ENCODE measurements around the gene FAT3.

FAT3 gene

GRCh38 chr11:92224407-92225124 is at the start of gene FAT3:
FAT3 (plus strand) TSS chr11:92224818; CDS start chr11:92352113, 127,295 bp downstream.
- Histone ChIP-seq H2AFZ (ENCODE audit: low read length, unreplicated experiment) (peak within 1 kb of the TSS; percentile 50), H3K79me2 (ENCODE audit: control insufficient read depth, insufficient read depth, low read length, unreplicated experiment) (no peaks in the 10 kb centered on the region), H3K27me3 (ENCODE audit: insufficient read depth, low read length) (peaks cover 83% of the 10 kb centered on the region), H3K27ac (ENCODE audit: low read depth, low read length) (no peak within 1 kb of the TSS), H3K36me3 (ENCODE audit: insufficient read depth, low read length) (no peaks in the 10 kb centered on the region), H3K4me3 (ENCODE audit: low read depth, low read length) (peak within 1 kb of the TSS; percentile 69), H3K4me1 (ENCODE audit: control insufficient read depth, insufficient read depth, low read length, unreplicated experiment) (peaks cover 2% of the 10 kb centered on the region)

GRCh38 chr11:92179017-92179670 is 45.5 kb upstream of the FAT3 start:
- no peaks in the 10 kb centered on the region for H3K36me3 ChIP-seq (ENCODE audit: insufficient read depth, low read length)
- no peak overlapping the region for H3K27ac ChIP-seq (ENCODE audit: low read depth, low read length)
- H3K4me3 ChIP-seq (ENCODE audit: low read depth, low read length), result no peak overlapping the region
- no peaks in the 10 kb centered on the region for H3K27me3 ChIP-seq (ENCODE audit: insufficient read depth, low read length)
- no peaks in the 10 kb centered on the region for H3K79me2 ChIP-seq (ENCODE audit: control insufficient read depth, insufficient read depth, low read length, unreplicated experiment)
- peaks cover 6% of the 10 kb centered on the region for H3K4me1 ChIP-seq (ENCODE audit: control insufficient read depth, insufficient read depth, low read length, unreplicated experiment)
- H2AFZ ChIP-seq (ENCODE audit: low read length, unreplicated experiment), result no peak overlapping the region

GRCh38 chr11:92180226-92180625 is 44.4 kb upstream of the FAT3 start:
- Histone ChIP-seq H3K27me3 (ENCODE audit: insufficient read depth, low read length) (no peaks in the 10 kb centered on the region), H3K4me3 (ENCODE audit: low read depth, low read length) (no peak overlapping the region), H3K79me2 (ENCODE audit: control insufficient read depth, insufficient read depth, low read length, unreplicated experiment) (no peaks in the 10 kb centered on the region), H3K27ac (ENCODE audit: low read depth, low read length) (peak overlapping the region; percentile 59), H2AFZ (ENCODE audit: low read length, unreplicated experiment) (no peak overlapping the region), H3K36me3 (ENCODE audit: insufficient read depth, low read length) (no peaks in the 10 kb centered on the region), H3K4me1 (ENCODE audit: control insufficient read depth, insufficient read depth, low read length, unreplicated experiment) (peaks cover 6% of the 10 kb centered on the region)

- Histone ChIP-seq H2AFZ (ENCODE audit: low read length, unreplicated experiment) (no peak overlapping the region), H3K79me2 (ENCODE audit: control insufficient read depth, insufficient read depth, low read length, unreplicated experiment) (no peaks in the 10 kb centered on the region), H3K27me3 (ENCODE audit: insufficient read depth, low read length) (no peaks in the 10 kb centered on the region), H3K4me3 (ENCODE audit: low read depth, low read length) (no peak overlapping the region), H3K4me1 (ENCODE audit: control insufficient read depth, insufficient read depth, low read length, unreplicated experiment) (peaks cover 6% of the 10 kb centered on the region), H3K36me3 (ENCODE audit: insufficient read depth, low read length) (no peaks in the 10 kb centered on the region), H3K27ac (ENCODE audit: low read depth, low read length) (peak overlapping the region; percentile 59)
These were observed 43.9 kb upstream of the FAT3 start for GRCh38 chr11:92180664-92181251.

DNA sequence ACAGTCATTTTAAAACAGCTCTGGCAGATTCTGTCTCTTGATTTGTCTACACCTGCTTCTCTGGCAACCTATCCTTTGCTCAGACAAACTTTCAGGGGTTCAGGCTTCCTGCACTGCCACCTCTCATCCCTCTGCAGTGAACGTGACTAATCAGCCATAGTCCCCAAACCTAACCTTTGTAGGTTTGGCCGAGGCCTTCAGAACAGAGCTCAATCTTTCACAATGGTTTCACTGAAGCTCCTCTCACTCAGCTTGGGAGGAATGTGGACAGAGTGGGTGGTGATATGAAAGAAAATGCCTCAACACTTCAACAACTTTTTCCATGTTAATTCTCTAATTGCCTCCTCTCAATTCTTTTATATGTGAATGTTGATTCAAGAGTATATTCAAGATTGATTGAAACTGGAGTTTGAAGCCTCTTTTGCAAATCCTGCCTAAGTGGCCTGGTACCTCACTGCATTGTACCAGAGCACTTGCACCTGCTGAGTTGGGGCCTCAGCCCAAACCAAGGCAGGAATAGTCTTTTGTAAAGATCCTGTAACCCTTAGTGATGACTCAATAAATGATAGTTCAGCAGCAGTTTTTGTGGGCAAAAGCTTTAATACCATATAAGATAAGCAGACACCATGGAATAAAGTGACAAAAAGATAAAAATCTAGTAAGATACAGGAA is 33.9 kb upstream of the FAT3 start:
- Histone ChIP-seq H3K79me2 (ENCODE audit: control insufficient read depth, insufficient read depth, low read length, unreplicated experiment) (no peaks in the 10 kb centered on the region), H2AFZ (ENCODE audit: low read length, unreplicated experiment) (no peak overlapping the region), H3K36me3 (ENCODE audit: insufficient read depth, low read length) (no peaks in the 10 kb centered on the region), H3K4me3 (ENCODE audit: low read depth, low read length) (no peak overlapping the region), H3K4me1 (ENCODE audit: control insufficient read depth, insufficient read depth, low read length, unreplicated experiment) (no peaks in the 10 kb centered on the region), H3K27ac (ENCODE audit: low read depth, low read length) (no peak overlapping the region), H3K27me3 (ENCODE audit: insufficient read depth, low read length) (no peaks in the 10 kb centered on the region)

DNA sequence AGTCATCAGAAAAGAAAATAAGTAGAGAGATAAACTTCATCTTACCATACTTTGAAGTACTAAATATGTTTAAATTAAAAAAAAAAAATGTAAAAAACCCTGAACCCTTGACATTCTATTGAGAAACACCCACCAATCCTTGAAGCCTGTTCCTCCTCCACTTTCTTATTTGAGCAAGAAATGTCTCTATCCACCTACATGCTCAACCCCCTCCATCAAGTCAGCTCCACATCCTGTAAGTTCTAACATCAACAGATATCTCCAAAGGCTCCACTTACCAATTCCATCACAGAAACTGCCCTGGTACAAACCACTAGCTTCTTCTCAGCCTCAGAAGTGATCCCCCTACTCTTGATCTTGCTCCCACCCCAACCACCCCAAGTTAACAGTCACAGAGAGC is 32.5 kb upstream of the FAT3 start:
- Histone ChIP-seq H3K36me3 (ENCODE audit: insufficient read depth, low read length) (no peaks in the 10 kb centered on the region), H3K79me2 (ENCODE audit: control insufficient read depth, insufficient read depth, low read length, unreplicated experiment) (no peaks in the 10 kb centered on the region), H3K27ac (ENCODE audit: low read depth, low read length) (no peak overlapping the region), H3K4me3 (ENCODE audit: low read depth, low read length) (no peak overlapping the region), H2AFZ (ENCODE audit: low read length, unreplicated experiment) (no peak overlapping the region), H3K27me3 (ENCODE audit: insufficient read depth, low read length) (no peaks in the 10 kb centered on the region), H3K4me1 (ENCODE audit: control insufficient read depth, insufficient read depth, low read length, unreplicated experiment) (no peaks in the 10 kb centered on the region)

GRCh38 chr11:92198268-92198667 is 26.4 kb upstream of the FAT3 start:
- no peaks in the 10 kb centered on the region for H3K36me3 ChIP-seq (ENCODE audit: insufficient read depth, low read length)
- no peak overlapping the region for H2AFZ ChIP-seq (ENCODE audit: low read length, unreplicated experiment)
- no peaks in the 10 kb centered on the region for H3K4me1 ChIP-seq (ENCODE audit: control insufficient read depth, insufficient read depth, low read length, unreplicated experiment)
- H3K27me3 ChIP-seq (ENCODE audit: insufficient read depth, low read length), result no peaks in the 10 kb centered on the region
- H3K27ac ChIP-seq (ENCODE audit: low read depth, low read length), result no peak overlapping the region
- no peak overlapping the region for H3K4me3 ChIP-seq (ENCODE audit: low read depth, low read length)
- no peaks in the 10 kb centered on the region for H3K79me2 ChIP-seq (ENCODE audit: control insufficient read depth, insufficient read depth, low read length, unreplicated experiment)

DNA sequence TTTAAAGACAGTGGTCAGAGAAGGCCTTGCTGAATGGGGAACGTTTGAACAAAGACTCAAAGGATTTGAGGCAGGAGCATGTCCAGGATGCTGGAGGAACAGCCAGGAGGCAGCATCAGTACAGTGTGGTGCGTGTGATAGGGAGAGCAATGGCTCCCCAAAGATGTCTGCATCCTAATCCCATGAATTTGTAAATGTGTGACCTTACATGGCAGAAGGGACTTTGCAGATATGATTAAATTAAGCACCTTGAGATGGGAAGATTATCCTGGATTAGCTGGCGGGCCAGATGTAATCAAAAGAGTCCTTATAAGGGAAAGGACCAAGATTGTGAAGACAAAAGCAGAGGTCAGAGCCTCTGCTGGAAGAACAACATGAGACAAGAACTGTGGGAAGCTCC is 24.6 kb upstream of the FAT3 start:
- no peak overlapping the region for H3K27ac ChIP-seq (ENCODE audit: low read depth, low read length)
- H3K4me3 ChIP-seq (ENCODE audit: low read depth, low read length), result no peak overlapping the region
- H3K79me2 ChIP-seq (ENCODE audit: control insufficient read depth, insufficient read depth, low read length, unreplicated experiment), result no peaks in the 10 kb centered on the region
- H2AFZ ChIP-seq (ENCODE audit: low read length, unreplicated experiment), result no peak overlapping the region
- H3K4me1 ChIP-seq (ENCODE audit: control insufficient read depth, insufficient read depth, low read length, unreplicated experiment), result no peaks in the 10 kb centered on the region
- H3K36me3 ChIP-seq (ENCODE audit: insufficient read depth, low read length), result no peaks in the 10 kb centered on the region
- no peaks in the 10 kb centered on the region for H3K27me3 ChIP-seq (ENCODE audit: insufficient read depth, low read length)

DNA sequence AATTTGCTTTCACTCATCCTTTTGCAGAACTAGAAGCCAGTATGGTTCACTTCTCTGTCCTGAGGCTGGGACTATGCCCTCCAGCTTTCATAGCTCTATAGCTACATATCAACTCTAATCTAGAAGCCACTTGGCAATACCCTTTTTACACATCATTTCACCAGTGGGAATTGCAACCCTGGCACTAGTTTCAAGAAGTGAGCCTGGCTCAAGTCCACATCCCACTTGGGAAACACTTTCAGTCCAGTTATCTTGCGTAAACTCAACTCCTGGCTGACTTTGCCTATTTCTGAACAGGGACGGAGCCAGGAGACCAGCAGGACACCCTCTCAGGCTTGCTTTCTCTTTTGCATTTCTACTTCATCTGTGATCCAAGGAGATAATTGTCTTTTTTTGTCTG is 19.9 kb upstream of the FAT3 start:
- Histone ChIP-seq H3K27ac (ENCODE audit: low read depth, low read length) (no peak overlapping the region), H3K79me2 (ENCODE audit: control insufficient read depth, insufficient read depth, low read length, unreplicated experiment) (no peaks in the 10 kb centered on the region), H3K27me3 (ENCODE audit: insufficient read depth, low read length) (no peaks in the 10 kb centered on the region), H3K4me1 (ENCODE audit: control insufficient read depth, insufficient read depth, low read length, unreplicated experiment) (no peaks in the 10 kb centered on the region), H3K36me3 (ENCODE audit: insufficient read depth, low read length) (no peaks in the 10 kb centered on the region), H2AFZ (ENCODE audit: low read length, unreplicated experiment) (no peak overlapping the region), H3K4me3 (ENCODE audit: low read depth, low read length) (no peak overlapping the region)

- no peak overlapping the region for H3K4me3 ChIP-seq (ENCODE audit: low read depth, low read length)
- H3K27ac ChIP-seq (ENCODE audit: low read depth, low read length), result no peak overlapping the region
- H3K79me2 ChIP-seq (ENCODE audit: control insufficient read depth, insufficient read depth, low read length, unreplicated experiment), result no peaks in the 10 kb centered on the region
These were observed 18.2 kb upstream of the FAT3 start for GRCh38 chr11:92206441-92206840.

More at GRCh38 chr11:92206441-92206840, 18.2 kb upstream of the FAT3 start:
- H3K27me3 ChIP-seq (ENCODE audit: insufficient read depth, low read length), result peaks cover 7% of the 10 kb centered on the region; the same call in 1 of the 2 replicates
- no peaks in the 10 kb centered on the region for H3K36me3 ChIP-seq (ENCODE audit: insufficient read depth, low read length)
- no peaks in the 10 kb centered on the region for H3K4me1 ChIP-seq (ENCODE audit: control insufficient read depth, insufficient read depth, low read length, unreplicated experiment)
- no peak overlapping the region for H2AFZ ChIP-seq (ENCODE audit: low read length, unreplicated experiment)

Measured in ACC112 (cell line).